Aorta (tissue), 5 donors: ENCODE results near the gene NHSL2. TPM values are rescaled to one million over a fixed set of nuclear protein-coding genes. Genes with fewer than 3 reads are reported as not detected.

ENCODE experiments used
- ATAC-seq: fragments of 200-7000 bp; cut with Tn5 transposase; one replicate; pipeline ENCODE4 v1.9.1; 2022; ENCODE audit warnings: moderate library complexity; ENCODE audit not compliant: low FRiP score
- DNase-seq, 2 donors: peaks; one replicate each; pipeline ENCODE4 v3.0.0-alpha.2; 2020
- H3K27ac ChIP-seq, 2 donors: one replicate each; pipeline ENCODE4 v1.5.1; 2013; ENCODE audit warnings: low read length in 2 of 2, mild to moderate bottlenecking in 2 of 2, moderate library complexity in 2 of 2, control low read depth in 1 of 2, inconsistent platforms in 1 of 2, low read depth in 1 of 2
- H3K27me3 ChIP-seq, 2 donors: one replicate each; pipeline ENCODE4 v1.6.1; 2013; ENCODE audit warnings: control low read depth in 1 of 2, low read length in 1 of 2, mild to moderate bottlenecking in 1 of 2, moderate library complexity in 1 of 2; ENCODE audit not compliant: insufficient read depth in 2 of 2, control insufficient read depth in 1 of 2
- H3K36me3 ChIP-seq, 2 donors: one replicate each; pipeline ENCODE4 v1.6.1; 2013; ENCODE audit warnings: control low read depth in 1 of 2, low read length in 1 of 2, mild to moderate bottlenecking in 1 of 2; ENCODE audit not compliant: insufficient read depth in 2 of 2, control insufficient read depth in 1 of 2
- H3K4me1 ChIP-seq, 2 donors: one replicate each; pipeline ENCODE4 v1.6.1; 2013; ENCODE audit warnings: low read length in 2 of 2, control low read depth in 1 of 2, mild to moderate bottlenecking in 1 of 2, moderate library complexity in 1 of 2; ENCODE audit not compliant: insufficient read depth in 2 of 2, control insufficient read depth in 1 of 2
- H3K4me3 ChIP-seq, 2 donors: one replicate each; pipeline ENCODE4 v1.5.1; 2013; ENCODE audit warnings: low read length in 2 of 2, control low read depth in 1 of 2, mild to moderate bottlenecking in 1 of 2
- H3K9me3 ChIP-seq: one replicate; pipeline ENCODE4 v1.6.1; 2013; ENCODE audit warnings: mild to moderate bottlenecking, low read length; ENCODE audit not compliant: control insufficient read depth
- WGBS, 2 donors: extraction: QIAGEN DNeasy Blood & Tissue Kit; methylation state at CpG; one replicate each; pipeline ENCODE4 v1.1.7; 2013; 5-methylcytosine and 5-hydroxymethylcytosine counted together
- intact Hi-C, 2 donors: fragments of 100-400 bp; cut with DNase I; formaldehyde crosslinking; loops; one replicate each; pipeline versions ENCODE4 v1.14.2 to v1.15.0; 2022
- polyA plus RNA-seq, 2 donors: library from polyadenylated mRNA; stranded (reverse); fragments of 200-250 nt; gene quantifications; one replicate each; pipeline ENCODE4 v1.2.3, GENCODE V29; 2013
- total RNA-seq, 2 donors: library from RNA; stranded (reverse); fragmentation: NEBNext Ultra II Directional; extraction: Animal tissue kit (Norgen Biotek cat#: 25700); gene quantifications; one replicate each; pipeline ENCODE4 v1.2.1, GENCODE V29; 2021
- donor health status: healthy with polysubstance abuse.
- donor health status: Bipolar disorder and iron deficiency.
- donor health status: DM: no; HTN: no; CAD: no.
- donor health status: DM: no; HTN: no; CAD: no.
- donor health status: DM: yes; HTN: yes; CAD: no.

Gene NHSL2
- total and polyA plus RNA-seq, 4 donors = 0.88 to 50.4 (median 15.9) TPM

- DNase-seq (no peak), ATAC-seq (no peak)
- intact Hi-C loops = no loop called here
- Histone ChIP-seq H3K27ac (no peak overlapping the region), H3K4me1 (no peaks in the 10 kb centered on the region), H3K27me3 (no peaks in the 10 kb centered on the region), H3K4me3 (no peak overlapping the region), H3K36me3 (no peaks in the 10 kb centered on the region), H3K9me3 (no peaks in the 10 kb centered on the region)
- WGBS, 2 donors = 80 to 92% methylated on average over 13 of the region's 13 CpGs
Measured at GRCh38 chrX:72100051-72100755, 189.6 kb downstream of the NHSL2 start.

- no peaks in the 10 kb centered on the region for H3K27me3 ChIP-seq
- 81 to 94% methylated on average over 9 of the region's 9 CpGs for WGBS, 2 donors
- H3K4me1 ChIP-seq = no peaks in the 10 kb centered on the region
- H3K27ac ChIP-seq = no peak overlapping the region
- DNase-seq = peak in 1 of 2 donors; percentile 58
- peak; percentile 53 for ATAC-seq
- no peak overlapping the region for H3K4me3 ChIP-seq
- no peaks in the 10 kb centered on the region for H3K36me3 ChIP-seq
- H3K9me3 ChIP-seq = no peaks in the 10 kb centered on the region
- intact Hi-C loops = no loop called here
Measured at GRCh38 chrX:72100824-72101351, 190.2 kb downstream of the NHSL2 start.

- no peaks in the 10 kb centered on the region for H3K4me1 ChIP-seq
- H3K4me3 ChIP-seq = no peak overlapping the region
- ATAC-seq (peak; percentile 34), DNase-seq (no peak)
- H3K27me3 ChIP-seq = no peaks in the 10 kb centered on the region
- H3K9me3 ChIP-seq = no peaks in the 10 kb centered on the region
- H3K36me3 ChIP-seq = no peaks in the 10 kb centered on the region
- intact Hi-C loops = no loop called here
- H3K27ac ChIP-seq = no peak overlapping the region
- 39 to 44% methylated on average over 4 of the region's 4 CpGs for WGBS, 2 donors
Measured at GRCh38 chrX:72101597-72102037, 191.0 kb downstream of the NHSL2 start.

- Histone ChIP-seq H3K27me3 (no peaks in the 10 kb centered on the region), H3K9me3 (no peaks in the 10 kb centered on the region), H3K4me3 (no peak overlapping the region), H3K36me3 (no peaks in the 10 kb centered on the region), H3K27ac (no peak overlapping the region), H3K4me1 (no peaks in the 10 kb centered on the region)
- WGBS, 2 donors = 44 to 55% methylated on average over 2 of the region's 2 CpGs
- DNase-seq = no peak
- ATAC-seq = no peak
- intact Hi-C loops = no loop called here
Measured at GRCh38 chrX:72102126-72102525, 191.5 kb downstream of the NHSL2 start.

GRCh38 chrX:72102760-72103159 lies 192.1 kb downstream of the NHSL2 start:
- H3K27ac ChIP-seq = no peak overlapping the region
- H3K4me3 ChIP-seq = no peak overlapping the region
- H3K36me3 ChIP-seq = no peaks in the 10 kb centered on the region
- ATAC-seq = no peak
- no peaks in the 10 kb centered on the region for H3K27me3 ChIP-seq
- WGBS, 2 donors = 56 to 61% methylated on average over 4 of the region's 4 CpGs
- no peaks in the 10 kb centered on the region for H3K9me3 ChIP-seq
- DNase-seq = no peak
- H3K4me1 ChIP-seq = no peaks in the 10 kb centered on the region
- intact Hi-C loops = no loop called here

GRCh38 chrX:72105436-72105835 lies 194.8 kb downstream of the NHSL2 start:
- WGBS, 2 donors = 77 to 87% methylated on average over 6 of the region's 6 CpGs
- no peak overlapping the region for H3K27ac ChIP-seq
- no peak overlapping the region for H3K4me3 ChIP-seq
- DNase-seq (no peak), ATAC-seq (no peak)
- no peaks in the 10 kb centered on the region for H3K4me1 ChIP-seq
- intact Hi-C loops = no loop called here
- no peaks in the 10 kb centered on the region for H3K27me3 ChIP-seq
- no peaks in the 10 kb centered on the region for H3K36me3 ChIP-seq
- H3K9me3 ChIP-seq = no peaks in the 10 kb centered on the region

- no peak for ATAC-seq
- DNase-seq = no peak
- Histone ChIP-seq H3K4me3 (no peak overlapping the region), H3K4me1 (no peaks in the 10 kb centered on the region), H3K9me3 (no peaks in the 10 kb centered on the region), H3K27me3 (no peaks in the 10 kb centered on the region), H3K27ac (no peak overlapping the region), H3K36me3 (no peaks in the 10 kb centered on the region)
- WGBS, 2 donors = 89 to 91% methylated on average over 6 of the region's 6 CpGs
- intact Hi-C loops = no loop called here
Measured at GRCh38 chrX:72107320-72107719, 196.7 kb downstream of the NHSL2 start.

GRCh38 chrX:72107841-72108595 lies 197.4 kb downstream of the NHSL2 start:
- WGBS, 2 donors = 89 to 93% methylated on average over 12 of the region's 12 CpGs
- intact Hi-C loops = no loop called here
- no peaks in the 10 kb centered on the region for H3K36me3 ChIP-seq
- no peak overlapping the region for H3K27ac ChIP-seq
- no peak overlapping the region for H3K4me3 ChIP-seq
- ATAC-seq = no peak
- no peaks in the 10 kb centered on the region for H3K4me1 ChIP-seq
- DNase-seq = no peak
- no peaks in the 10 kb centered on the region for H3K9me3 ChIP-seq
- no peaks in the 10 kb centered on the region for H3K27me3 ChIP-seq

- Histone ChIP-seq H3K27ac (no peak overlapping the region), H3K4me3 (no peak overlapping the region), H3K9me3 (no peaks in the 10 kb centered on the region), H3K36me3 (no peaks in the 10 kb centered on the region), H3K4me1 (no peaks in the 10 kb centered on the region), H3K27me3 (no peaks in the 10 kb centered on the region)
- DNase-seq = no peak
- no peak for ATAC-seq
- 89 to 95% methylated on average over 10 of the region's 10 CpGs for WGBS, 2 donors
- intact Hi-C loops = no loop called here
Measured at GRCh38 chrX:72108666-72109065, 198.0 kb downstream of the NHSL2 start.
